NB4 (cell line): ENCODE results near the gene FMO2.

Experiments used
- DNase-seq: peaks from one replicate; pipeline ENCODE4 v3.0.0; 2010; ENCODE audit warnings: low read depth
- H3K4me3 ChIP-seq: one replicate; pipeline ENCODE4 v1.5.1; 2011; ENCODE audit warnings: mild to moderate bottlenecking, low read depth, low read length, moderate library complexity
- CTCF ChIP-seq: IDR thresholded peaks from one replicate; pipeline ENCODE4 v1.5.1; 2012; ENCODE audit warnings: low read depth, low read length
- MAX ChIP-seq: IDR thresholded peaks from 2 replicates; pipeline ENCODE4 v1.6.1; 2011; ENCODE audit warnings: low read depth, low read length
- MYC ChIP-seq: IDR thresholded peaks from 2 replicates; pipeline ENCODE4 v1.6.1; 2011; ENCODE audit warnings: low read depth, low read length
- POLR2A ChIP-seq: IDR thresholded peaks from 2 replicates; pipeline ENCODE4 v1.6.1; 2011; ENCODE audit warnings: mild to moderate bottlenecking; ENCODE audit not compliant: insufficient read length; ENCODE audit errors: extremely low read depth

Gene FMO2

GRCh38 chr1:171141688-171142415 is 43.2 kb upstream of the FMO2 start:
- no peak for DNase-seq
- H3K4me3 ChIP-seq, result no peak overlapping the region
- TF ChIP-seq MAX (no peak), POLR2A (no peak), CTCF (no peak), MYC (no peak)

- DNase-seq, result no peak
- no peak overlapping the region for H3K4me3 ChIP-seq
Observed at GRCh38 chr1:171142416-171143385, 42.4 kb upstream of the FMO2 start.

GRCh38 chr1:171150156-171150555 is 34.9 kb upstream of the FMO2 start:
- TF ChIP-seq CTCF, result no peak
- no peak for TF ChIP-seq MYC
- no peak for TF ChIP-seq POLR2A
- TF ChIP-seq MAX, result no peak

More at GRCh38 chr1:171142416-171143385, 42.4 kb upstream of the FMO2 start:
- TF ChIP-seq MYC (no peak), POLR2A (no peak), MAX (no peak), CTCF (no peak)

GRCh38 chr1:171152549-171152948 is 32.6 kb upstream of the FMO2 start:
- H3K4me3 ChIP-seq, result no peak overlapping the region
- DNase-seq, result no peak
- no peak for TF ChIP-seq MYC
- TF ChIP-seq MAX, result no peak
- no peak for TF ChIP-seq POLR2A

More at GRCh38 chr1:171150156-171150555, 34.9 kb upstream of the FMO2 start:
- H3K4me3 ChIP-seq, result no peak overlapping the region
- no peak for DNase-seq

- no peak for DNase-seq
- TF ChIP-seq POLR2A (no peak), MYC (no peak), MAX (no peak), CTCF (no peak)
- H3K4me3 ChIP-seq, result no peak overlapping the region
Observed at GRCh38 chr1:171155484-171155883, 29.6 kb upstream of the FMO2 start.
